ENCODE results near the gene TMEM256.

Gene TMEM256

GRCh38 chr17:7408252-7408727, 4.4 kb upstream of the TMEM256 start:
- Histone ChIP-seq H3K27me3 (ENCODE audit: control insufficient read depth, insufficient read depth, low read length, poor library complexity, severe bottlenecking) (no peaks in the 10 kb centered on the region), H3K4me3 (ENCODE audit: insufficient read depth, low read depth, low read length) (no peak overlapping the region), H3K27ac (ENCODE audit: insufficient read depth, low read depth, low read length, poor library complexity, severe bottlenecking) (no peak overlapping the region), H3K36me3 (ENCODE audit: control insufficient read depth, insufficient read depth, low read length) (peaks cover 24% of the 10 kb centered on the region), H3K4me1 (ENCODE audit: control insufficient read depth, insufficient read depth, low read length) (peaks cover 18% of the 10 kb centered on the region), H3K9me3 (ENCODE audit: control insufficient read depth, low read length) (no peaks in the 10 kb centered on the region)
- 88 to 91% methylated on average over 58 of the region's 58 CpGs for WGBS, 2 experiments

GRCh38 chr17:7407485-7408251, 3.8 kb upstream of the TMEM256 start, which contains the start of gene NLGN2:
NLGN2 (plus strand) TSS chr17:7407845; CDS start chr17:7408256, 411 bp downstream.
- Histone ChIP-seq H3K36me3 (ENCODE audit: control insufficient read depth, insufficient read depth, low read length) (peaks cover 24% of the 10 kb centered on the region), H3K4me3 (ENCODE audit: insufficient read depth, low read depth, low read length) (peak within 1 kb of the TSS; percentile 16)

DNA sequence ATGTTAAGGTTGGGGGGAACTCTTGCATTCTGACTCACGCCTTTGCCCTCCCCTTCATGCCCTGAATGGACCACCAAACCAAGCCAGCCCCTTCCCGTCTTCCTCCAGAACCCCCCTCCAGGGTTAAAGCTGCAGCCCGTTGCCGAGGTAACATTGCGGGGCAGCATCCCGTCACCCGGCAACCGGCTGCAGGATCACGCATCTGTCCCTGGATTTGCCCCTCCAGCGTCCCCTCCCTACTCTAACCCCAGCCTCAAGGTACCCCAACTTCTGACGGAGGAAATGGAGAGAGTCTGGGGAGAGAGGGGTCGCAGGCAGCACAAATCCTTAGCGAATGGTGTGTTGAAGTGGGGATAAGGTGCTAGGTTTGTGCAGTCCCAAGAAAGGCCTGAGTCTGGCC, 3.2 kb upstream of the TMEM256 start:
- Histone ChIP-seq H3K9me3 (ENCODE audit: control insufficient read depth, low read length) (no peaks in the 10 kb centered on the region), H3K4me1 (ENCODE audit: control insufficient read depth, insufficient read depth, low read length) (peaks cover 21% of the 10 kb centered on the region), H3K27me3 (ENCODE audit: control insufficient read depth, insufficient read depth, low read length, poor library complexity, severe bottlenecking) (no peaks in the 10 kb centered on the region), H3K27ac (ENCODE audit: insufficient read depth, low read depth, low read length, poor library complexity, severe bottlenecking) (no peak overlapping the region), H3K36me3 (ENCODE audit: control insufficient read depth, insufficient read depth, low read length) (peaks cover 24% of the 10 kb centered on the region), H3K4me3 (ENCODE audit: insufficient read depth, low read depth, low read length) (peak overlapping the region; percentile 16)
- WGBS, 2 experiments = 77 to 81% methylated on average over 13 of the region's 13 CpGs

More at GRCh38 chr17:7407485-7408251, 3.8 kb upstream of the TMEM256 start, which contains the start of gene NLGN2:
- 62 to 63% methylated on average over 7 to 10 of the region's 12 CpGs for WGBS, 2 experiments
- Histone ChIP-seq H3K9me3 (ENCODE audit: control insufficient read depth, low read length) (no peaks in the 10 kb centered on the region), H3K4me1 (ENCODE audit: control insufficient read depth, insufficient read depth, low read length) (peaks cover 19% of the 10 kb centered on the region), H3K27ac (ENCODE audit: insufficient read depth, low read depth, low read length, poor library complexity, severe bottlenecking) (no peak within 1 kb of the TSS), H3K27me3 (ENCODE audit: control insufficient read depth, insufficient read depth, low read length, poor library complexity, severe bottlenecking) (no peaks in the 10 kb centered on the region)

GRCh38 chr17:7406235-7406825, 2.4 kb upstream of the TMEM256 start:
- Histone ChIP-seq H3K4me3 (ENCODE audit: insufficient read depth, low read depth, low read length) (peak overlapping the region; percentile 53), H3K9me3 (ENCODE audit: control insufficient read depth, low read length) (no peaks in the 10 kb centered on the region), H3K36me3 (ENCODE audit: control insufficient read depth, insufficient read depth, low read length) (peaks cover 24% of the 10 kb centered on the region), H3K27ac (ENCODE audit: insufficient read depth, low read depth, low read length, poor library complexity, severe bottlenecking) (no peak overlapping the region), H3K27me3 (ENCODE audit: control insufficient read depth, insufficient read depth, low read length, poor library complexity, severe bottlenecking) (no peaks in the 10 kb centered on the region), H3K4me1 (ENCODE audit: control insufficient read depth, insufficient read depth, low read length) (peaks cover 21% of the 10 kb centered on the region)
- 9 to 11% methylated on average over 12 of the region's 12 CpGs for WGBS, 2 experiments

- Histone ChIP-seq H3K27me3 (ENCODE audit: control insufficient read depth, insufficient read depth, low read length, poor library complexity, severe bottlenecking) (no peaks in the 10 kb centered on the region), H3K4me3 (ENCODE audit: insufficient read depth, low read depth, low read length) (peak overlapping the region; percentile 53), H3K36me3 (ENCODE audit: control insufficient read depth, insufficient read depth, low read length) (peaks cover 22% of the 10 kb centered on the region), H3K27ac (ENCODE audit: insufficient read depth, low read depth, low read length, poor library complexity, severe bottlenecking) (peak overlapping the region; percentile 85), H3K9me3 (ENCODE audit: control insufficient read depth, low read length) (no peaks in the 10 kb centered on the region), H3K4me1 (ENCODE audit: control insufficient read depth, insufficient read depth, low read length) (peaks cover 21% of the 10 kb centered on the region)
- 0 to 1% methylated on average over 38 of the region's 38 CpGs for WGBS, 2 experiments
Measured at GRCh38 chr17:7405350-7406234, 1.7 kb upstream of the TMEM256 start.

DNA sequence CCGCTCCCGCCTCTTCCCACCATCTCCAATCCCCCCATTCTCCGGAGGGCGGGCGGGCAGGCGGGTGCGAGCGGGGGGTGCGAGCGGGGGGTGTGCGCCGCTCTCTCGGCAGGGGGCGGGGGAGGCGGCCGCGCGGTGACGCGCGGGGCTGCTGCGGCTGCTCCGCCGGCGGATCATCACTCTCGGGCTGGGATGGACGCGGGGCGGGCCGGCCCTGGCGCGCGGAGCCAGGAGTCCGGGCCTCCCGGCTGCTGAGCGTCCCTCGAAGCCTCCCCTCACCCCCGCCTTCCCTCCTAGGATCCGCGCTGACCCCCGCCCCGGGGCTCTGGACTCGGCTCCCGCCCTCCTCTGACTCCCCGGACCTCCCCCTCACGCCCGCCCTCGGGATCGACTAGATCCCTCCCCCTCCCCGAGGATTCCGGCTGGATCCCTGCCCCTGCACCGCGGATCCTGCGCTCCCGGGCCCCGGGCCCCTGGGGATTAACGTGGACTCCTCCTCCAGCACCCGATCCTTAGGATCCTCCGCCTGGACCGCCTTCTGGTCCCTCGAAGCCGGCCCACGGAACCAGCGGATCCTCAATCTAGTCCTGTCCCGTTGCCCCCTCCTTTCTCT, 946 bp upstream of the TMEM256 start:
- Histone ChIP-seq H3K4me1 (ENCODE audit: control insufficient read depth, insufficient read depth, low read length) (peaks cover 21% of the 10 kb centered on the region), H3K9me3 (ENCODE audit: control insufficient read depth, low read length) (no peaks in the 10 kb centered on the region), H3K27ac (ENCODE audit: insufficient read depth, low read depth, low read length, poor library complexity, severe bottlenecking) (peak overlapping the region; percentile 85), H3K27me3 (ENCODE audit: control insufficient read depth, insufficient read depth, low read length, poor library complexity, severe bottlenecking) (no peaks in the 10 kb centered on the region), H3K4me3 (ENCODE audit: insufficient read depth, low read depth, low read length) (peak overlapping the region; percentile 53), H3K36me3 (ENCODE audit: control insufficient read depth, insufficient read depth, low read length) (peaks cover 14% of the 10 kb centered on the region)
- WGBS, 2 experiments = 0% methylated on average over 65 of the region's 65 CpGs

GRCh38 chr17:7403727-7403976, 245 bp downstream of the TMEM256 start:
- Histone ChIP-seq H3K4me1 (ENCODE audit: control insufficient read depth, insufficient read depth, low read length) (peaks cover 21% of the 10 kb centered on the region), H3K4me3 (ENCODE audit: insufficient read depth, low read depth, low read length) (peak overlapping the region; percentile 53), H3K36me3 (ENCODE audit: control insufficient read depth, insufficient read depth, low read length) (peaks cover 2% of the 10 kb centered on the region), H3K27me3 (ENCODE audit: control insufficient read depth, insufficient read depth, low read length, poor library complexity, severe bottlenecking) (no peaks in the 10 kb centered on the region), H3K9me3 (ENCODE audit: control insufficient read depth, low read length) (no peaks in the 10 kb centered on the region), H3K27ac (ENCODE audit: insufficient read depth, low read depth, low read length, poor library complexity, severe bottlenecking) (peak overlapping the region; percentile 94)
- WGBS, 2 experiments = 0% methylated on average over 13 of the region's 13 CpGs

- Histone ChIP-seq H3K27me3 (ENCODE audit: control insufficient read depth, insufficient read depth, low read length, poor library complexity, severe bottlenecking) (no peaks in the 10 kb centered on the region), H3K4me1 (ENCODE audit: control insufficient read depth, insufficient read depth, low read length) (peaks cover 21% of the 10 kb centered on the region), H3K36me3 (ENCODE audit: control insufficient read depth, insufficient read depth, low read length) (no peaks in the 10 kb centered on the region), H3K4me3 (ENCODE audit: insufficient read depth, low read depth, low read length) (peak overlapping the region; percentile 53), H3K27ac (ENCODE audit: insufficient read depth, low read depth, low read length, poor library complexity, severe bottlenecking) (peak overlapping the region; percentile 94), H3K9me3 (ENCODE audit: control insufficient read depth, low read length) (no peaks in the 10 kb centered on the region)
- WGBS, 2 experiments = 19 to 21% methylated on average over 16 of the region's 16 CpGs
Measured at GRCh38 chr17:7403043-7403726, 712 bp downstream of the TMEM256 start.

DNA sequence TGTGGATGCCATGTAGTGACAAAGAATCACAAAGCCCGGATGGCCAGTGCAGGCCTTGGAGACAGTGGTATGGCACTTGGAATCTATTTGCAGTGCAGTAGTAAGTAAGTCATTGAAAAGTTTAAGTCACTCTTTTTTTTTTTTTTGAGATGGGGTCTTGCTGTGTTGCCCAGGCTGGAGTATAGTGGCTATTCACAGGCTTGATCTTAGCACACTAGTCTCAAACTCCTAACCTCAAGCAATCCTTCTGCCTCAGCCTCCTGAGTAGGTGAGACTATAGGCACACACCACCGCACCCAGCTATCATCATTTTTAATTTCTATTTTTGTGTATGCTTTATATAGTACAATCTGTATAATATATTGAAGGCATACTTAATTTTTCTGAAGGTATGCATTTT, 5.3 kb downstream of the TMEM256 start:
- Histone ChIP-seq H3K36me3 (ENCODE audit: control insufficient read depth, insufficient read depth, low read length) (no peaks in the 10 kb centered on the region), H3K27ac (ENCODE audit: insufficient read depth, low read depth, low read length, poor library complexity, severe bottlenecking) (no peak overlapping the region), H3K27me3 (ENCODE audit: control insufficient read depth, insufficient read depth, low read length, poor library complexity, severe bottlenecking) (no peaks in the 10 kb centered on the region), H3K4me3 (ENCODE audit: insufficient read depth, low read depth, low read length) (no peak overlapping the region), H3K4me1 (ENCODE audit: control insufficient read depth, insufficient read depth, low read length) (peaks cover 8% of the 10 kb centered on the region), H3K9me3 (ENCODE audit: control insufficient read depth, low read length) (no peaks in the 10 kb centered on the region)
- WGBS, 2 experiments = 93 to 96% methylated on average over 1 of the region's 2 CpGs
